Measurements from ENCODE around the gene PRKRIP1.
"Not testable (repeated sequence)": the region's sequence is repeated elsewhere in the genome, so short reads cannot be mapped to it uniquely, and the experiment has no call there.

The PRKRIP1 gene

GRCh38 chr7:102407910-102408309, 11.7 kb downstream of the PRKRIP1 start:
- no CpG with 5 or more reads among the region's 6 CpGs for WGBS, 2 donors (ENCODE audit: extremely low coverage in 2 of 2, insufficient read length in 2 of 2, insufficient replicate concordance in 1 of 2)
- Histone ChIP-seq H3K79me1 (ENCODE audit: low read depth, low read length) (peaks cover 5% of the 10 kb centered on the region), H2BK120ac (ENCODE audit: low read depth, low read length) (no peak overlapping the region), H3K14ac (ENCODE audit: low read length) (no peak overlapping the region), H3K36me3 (replicated peaks in 1 of 2; ENCODE audit: control insufficient read depth in 2 of 2, insufficient read depth in 2 of 2, low read length in 2 of 2) (peaks cover 54 to 99% of the 10 kb centered on the region in 2 donors), H3K27ac (replicated peaks; ENCODE audit: low read length) (no peak overlapping the region), H3K9me3 (replicated peaks in 1 of 2; ENCODE audit: control insufficient read depth in 2 of 2, insufficient read depth in 1 of 2, low read depth in 1 of 2, low read length in 2 of 2) (peaks cover 10 to 24% of the 10 kb centered on the region in 2 donors), H4K8ac (ENCODE audit: low read depth, low read length) (no peak overlapping the region), H3K18ac (ENCODE audit: low read length) (no peak overlapping the region), H2BK5ac (ENCODE audit: low read length) (no peak overlapping the region), H3K4me2 (ENCODE audit: insufficient read depth, low read length, poor library complexity, severe bottlenecking) (no peak overlapping the region), H3K4me3 (ENCODE audit: low read length in 2 of 2) (no peak overlapping the region), H3K4ac (ENCODE audit: low read length) (no peak overlapping the region), H2AFZ (ENCODE audit: low read length) (no peak overlapping the region), H3K4me1 (ENCODE audit: control insufficient read depth in 2 of 2, insufficient read depth in 1 of 2, low read depth in 1 of 2, low read length in 2 of 2) (no peaks in the 10 kb centered on the region), H3K23ac (ENCODE audit: low read depth, low read length, poor library complexity) (no peak overlapping the region), H3K9ac (ENCODE audit: low read depth, low read length, poor library complexity) (no peak overlapping the region), H2BK12ac (ENCODE audit: low read length) (no peak overlapping the region), H2BK15ac (ENCODE audit: low read length) (no peak overlapping the region), H4K91ac (ENCODE audit: low read depth, low read length, poor library complexity) (no peak overlapping the region), H3K27me3 (ENCODE audit: control insufficient read depth in 3 of 3, insufficient read depth in 3 of 3, low read depth in 1 of 3, low read length in 3 of 3) (no peaks in the 10 kb centered on the region), H2AK5ac (ENCODE audit: low read depth, low read length) (no peak overlapping the region)
- no peak for DNase-seq (ENCODE audit: low spot score)

GRCh38 chr7:102408530-102408929, 12.4 kb downstream of the PRKRIP1 start:
- not testable (repeated sequence) for H3K9ac ChIP-seq (ENCODE audit: low read depth, low read length, poor library complexity); H4K91ac ChIP-seq (ENCODE audit: low read depth, low read length, poor library complexity); H3K14ac ChIP-seq (ENCODE audit: low read length); H2BK120ac ChIP-seq (ENCODE audit: low read depth, low read length); H3K23ac ChIP-seq (ENCODE audit: low read depth, low read length, poor library complexity); H2BK12ac ChIP-seq (ENCODE audit: low read length); H3K4ac ChIP-seq (ENCODE audit: low read length); H3K4me1 ChIP-seq (ENCODE audit: control insufficient read depth in 2 of 2, insufficient read depth in 1 of 2, low read depth in 1 of 2, low read length in 2 of 2); DNase-seq (ENCODE audit: low spot score); H3K4me2 ChIP-seq (ENCODE audit: insufficient read depth, low read length, poor library complexity, severe bottlenecking); H2AFZ ChIP-seq (ENCODE audit: low read length); H3K27ac ChIP-seq (replicated peaks; ENCODE audit: low read length); H3K4me3 ChIP-seq (ENCODE audit: low read length in 2 of 2); H3K79me1 ChIP-seq (ENCODE audit: low read depth, low read length); H2BK5ac ChIP-seq (ENCODE audit: low read length); H2BK15ac ChIP-seq (ENCODE audit: low read length); H3K27me3 ChIP-seq (ENCODE audit: control insufficient read depth in 3 of 3, insufficient read depth in 3 of 3, low read depth in 1 of 3, low read length in 3 of 3); H3K18ac ChIP-seq (ENCODE audit: low read length); H2AK5ac ChIP-seq (ENCODE audit: low read depth, low read length); H4K8ac ChIP-seq (ENCODE audit: low read depth, low read length)
- no CpG with 5 or more reads among the region's 6 CpGs for WGBS, 2 donors (ENCODE audit: extremely low coverage in 2 of 2, insufficient read length in 2 of 2, insufficient replicate concordance in 1 of 2)
- Histone ChIP-seq H3K36me3 (replicated peaks in 1 of 2; ENCODE audit: control insufficient read depth in 2 of 2, insufficient read depth in 2 of 2, low read length in 2 of 2) (peaks cover 53 to 99% of the 10 kb centered on the region in 2 donors), H3K9me3 (replicated peaks in 1 of 2; ENCODE audit: control insufficient read depth in 2 of 2, insufficient read depth in 1 of 2, low read depth in 1 of 2, low read length in 2 of 2) (peaks cover 10 to 24% of the 10 kb centered on the region in 2 donors)

GRCh38 chr7:102409340-102409739, 13.2 kb downstream of the PRKRIP1 start:
- no peaks in the 10 kb centered on the region for H3K4me1 ChIP-seq (ENCODE audit: control insufficient read depth in 2 of 2, insufficient read depth in 1 of 2, low read depth in 1 of 2, low read length in 2 of 2)
- H3K4me3 ChIP-seq (ENCODE audit: low read length in 2 of 2) = no peak overlapping the region
- no peak overlapping the region for H3K4ac ChIP-seq (ENCODE audit: low read length)
- H3K9me3 ChIP-seq (replicated peaks in 1 of 2; ENCODE audit: control insufficient read depth in 2 of 2, insufficient read depth in 1 of 2, low read depth in 1 of 2, low read length in 2 of 2) = peaks cover 10 to 24% of the 10 kb centered on the region in 2 donors
- no peak overlapping the region for H2BK12ac ChIP-seq (ENCODE audit: low read length)
- H3K79me1 ChIP-seq (ENCODE audit: low read depth, low read length) = peaks cover 5% of the 10 kb centered on the region
- H2AK5ac ChIP-seq (ENCODE audit: low read depth, low read length) = no peak overlapping the region
- no peak overlapping the region for H3K18ac ChIP-seq (ENCODE audit: low read length)
- no peak overlapping the region for H3K23ac ChIP-seq (ENCODE audit: low read depth, low read length, poor library complexity)
- H4K8ac ChIP-seq (ENCODE audit: low read depth, low read length) = no peak overlapping the region
- H4K91ac ChIP-seq (ENCODE audit: low read depth, low read length, poor library complexity) = no peak overlapping the region
- no peak overlapping the region for H3K14ac ChIP-seq (ENCODE audit: low read length)
- peaks cover 52 to 99% of the 10 kb centered on the region in 2 donors for H3K36me3 ChIP-seq (replicated peaks in 1 of 2; ENCODE audit: control insufficient read depth in 2 of 2, insufficient read depth in 2 of 2, low read length in 2 of 2)
- H3K27me3 ChIP-seq (ENCODE audit: control insufficient read depth in 3 of 3, insufficient read depth in 3 of 3, low read depth in 1 of 3, low read length in 3 of 3) = no peaks in the 10 kb centered on the region
- no peak overlapping the region for H3K9ac ChIP-seq (ENCODE audit: low read depth, low read length, poor library complexity)
- no peak overlapping the region for H2AFZ ChIP-seq (ENCODE audit: low read length)
- WGBS, 2 donors (ENCODE audit: extremely low coverage in 2 of 2, insufficient read length in 2 of 2, insufficient replicate concordance in 1 of 2) = no CpG with 5 or more reads among the region's 4 CpGs
- H2BK120ac ChIP-seq (ENCODE audit: low read depth, low read length) = no peak overlapping the region
- H2BK15ac ChIP-seq (ENCODE audit: low read length) = no peak overlapping the region
- no peak overlapping the region for H3K4me2 ChIP-seq (ENCODE audit: insufficient read depth, low read length, poor library complexity, severe bottlenecking)
- no peak for DNase-seq (ENCODE audit: low spot score)
- H2BK5ac ChIP-seq (ENCODE audit: low read length) = no peak overlapping the region
- H3K27ac ChIP-seq (replicated peaks; ENCODE audit: low read length) = no peak overlapping the region

GRCh38 chr7:102410123-102410522, 14.0 kb downstream of the PRKRIP1 start:
- H3K14ac ChIP-seq (ENCODE audit: low read length) = no peak overlapping the region
- H3K4me3 ChIP-seq (ENCODE audit: low read length in 2 of 2) = no peak overlapping the region
- H3K27ac ChIP-seq (replicated peaks; ENCODE audit: low read length) = no peak overlapping the region
- H2BK15ac ChIP-seq (ENCODE audit: low read length) = no peak overlapping the region
- H3K4ac ChIP-seq (ENCODE audit: low read length) = no peak overlapping the region
- no peak for DNase-seq (ENCODE audit: low spot score)
- H3K23ac ChIP-seq (ENCODE audit: low read depth, low read length, poor library complexity) = no peak overlapping the region
- H3K27me3 ChIP-seq (ENCODE audit: control insufficient read depth in 3 of 3, insufficient read depth in 3 of 3, low read depth in 1 of 3, low read length in 3 of 3) = no peaks in the 10 kb centered on the region
- H3K4me2 ChIP-seq (ENCODE audit: insufficient read depth, low read length, poor library complexity, severe bottlenecking) = no peak overlapping the region
- no peak overlapping the region for H2BK5ac ChIP-seq (ENCODE audit: low read length)
- peaks cover 53 to 100% of the 10 kb centered on the region in 2 donors for H3K36me3 ChIP-seq (replicated peaks in 1 of 2; ENCODE audit: control insufficient read depth in 2 of 2, insufficient read depth in 2 of 2, low read length in 2 of 2)
- H2AFZ ChIP-seq (ENCODE audit: low read length) = no peak overlapping the region
- H4K8ac ChIP-seq (ENCODE audit: low read depth, low read length) = no peak overlapping the region
- H2BK120ac ChIP-seq (ENCODE audit: low read depth, low read length) = no peak overlapping the region
- no peak overlapping the region for H2BK12ac ChIP-seq (ENCODE audit: low read length)
- peak overlapping the region; percentile 15 for H3K9ac ChIP-seq (ENCODE audit: low read depth, low read length, poor library complexity)
- H3K79me1 ChIP-seq (ENCODE audit: low read depth, low read length) = peaks cover 5% of the 10 kb centered on the region
- no peak overlapping the region for H4K91ac ChIP-seq (ENCODE audit: low read depth, low read length, poor library complexity)
- no peak overlapping the region for H2AK5ac ChIP-seq (ENCODE audit: low read depth, low read length)
- peaks cover 10 to 24% of the 10 kb centered on the region in 2 donors for H3K9me3 ChIP-seq (replicated peaks in 1 of 2; ENCODE audit: control insufficient read depth in 2 of 2, insufficient read depth in 1 of 2, low read depth in 1 of 2, low read length in 2 of 2)
- no peaks in the 10 kb centered on the region for H3K4me1 ChIP-seq (ENCODE audit: control insufficient read depth in 2 of 2, insufficient read depth in 1 of 2, low read depth in 1 of 2, low read length in 2 of 2)
- WGBS, 2 donors (ENCODE audit: extremely low coverage in 2 of 2, insufficient read length in 2 of 2, insufficient replicate concordance in 1 of 2) = no CpG with 5 or more reads among the region's 6 CpGs
- H3K18ac ChIP-seq (ENCODE audit: low read length) = no peak overlapping the region
